Vagina (tissue), 2 donors: ENCODE data around the gene GFRA1. TPM values are rescaled to one million over a fixed set of nuclear protein-coding genes. Genes with fewer than 3 reads are reported as not detected.

Experiments used
- DNase-seq, 2 donors: peaks; one replicate each; pipeline ENCODE4 v3.0.0-alpha.2; 2017; ENCODE audit errors: extremely low spot score in 2 of 2
- H3K27ac ChIP-seq: fragments of 200-600 bp; sonication (generic); one replicate; pipeline ENCODE4 v1.5.1; 2019
- H3K27me3 ChIP-seq: fragments of 200-600 bp; sonication (generic); one replicate; pipeline ENCODE4 v1.5.1; 2019
- H3K36me3 ChIP-seq, 2 donors: fragments of 200-600 bp; sonication (generic); one replicate each; pipeline ENCODE4 v1.5.1; 2017 to 2019
- H3K4me1 ChIP-seq: fragments of 200-600 bp; sonication (generic); one replicate; pipeline ENCODE4 v1.5.1; 2019
- H3K4me3 ChIP-seq, 2 donors: fragments of 200-600 bp; sonication (generic); 1 replicate in 1 of 2; 2 replicates in 1 of 2; pipeline ENCODE4 v1.5.1; 2016 to 2019
- H3K9me3 ChIP-seq: fragments of 200-600 bp; sonication (generic); one replicate; pipeline ENCODE4 v1.5.1; 2019
- POLR2A ChIP-seq, 2 donors: fragments of 450-650 bp; IDR thresholded peaks; one replicate each; pipeline ENCODE4 v1.6.1; 2017; ENCODE audit warnings: antibody characterized with exemption in 2 of 2, mild to moderate bottlenecking in 2 of 2, moderate library complexity in 2 of 2
- POLR2AphosphoS5 ChIP-seq, 2 donors: sonication (generic); formaldehyde crosslinking; IDR thresholded peaks; one replicate each; pipeline ENCODE4 v1.9.0; 2017; ENCODE audit warnings: antibody characterized with exemption in 2 of 2, mild to moderate bottlenecking in 2 of 2, low read depth in 1 of 2; ENCODE audit not compliant: insufficient read depth in 1 of 2
- intact Hi-C: fragments of 100-400 bp; cut with DNase I; formaldehyde crosslinking; loops from one replicate; pipeline ENCODE4 v1.15.1; 2023
- total RNA-seq: library from RNA; depleted of rRNA; stranded (reverse); fragments of >200 nt; gene quantifications from one replicate; pipeline ENCODE4 v1.2.3, GENCODE V29; 2016
- TF ChIP-seq, protein P1 (sequence below), 3 experiments: fragments of 450-650 bp in 2 of 3; fragments of 200-600 bp in 1 of 3; sonication (generic) in 1 of 3; IDR thresholded peaks; one replicate each; pipeline ENCODE4 v1.5.1; 2017 to 2019; ENCODE audit warnings: antibody characterized with exemption in 3 of 3, mild to moderate bottlenecking in 2 of 3, moderate library complexity in 2 of 3

Gene GFRA1
- total RNA-seq, 1 donor from 2014 or later = 57.7 TPM

DNA sequence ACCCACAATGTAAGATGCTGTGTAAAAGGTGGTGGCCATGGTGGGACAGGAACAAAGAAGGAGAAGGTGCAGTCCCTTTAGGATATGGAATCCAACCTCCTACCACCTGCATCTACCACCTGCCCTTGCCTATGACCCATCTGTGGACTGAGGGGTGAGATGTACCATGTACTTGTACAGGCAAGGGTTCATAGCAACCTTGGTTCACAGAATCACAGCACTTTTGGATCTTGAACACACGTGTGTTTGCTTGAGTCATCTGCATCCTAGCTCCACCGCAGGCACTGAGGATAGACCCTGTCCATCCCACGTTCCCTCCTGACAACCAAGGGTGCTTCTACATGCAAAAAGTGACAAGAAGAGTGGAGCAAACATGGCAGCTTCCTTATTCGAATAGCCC, 162.3 kb downstream of the GFRA1 start:
- Histone ChIP-seq H3K27ac (no peak overlapping the region), H3K9me3 (no peaks in the 10 kb centered on the region), H3K4me1 (no peaks in the 10 kb centered on the region), H3K27me3 (no peaks in the 10 kb centered on the region), H3K36me3 (no peaks in the 10 kb centered on the region), H3K4me3 (no peak overlapping the region)
- peak; percentile 58 to 82 for DNase-seq
- TF ChIP-seq, protein P1, sequence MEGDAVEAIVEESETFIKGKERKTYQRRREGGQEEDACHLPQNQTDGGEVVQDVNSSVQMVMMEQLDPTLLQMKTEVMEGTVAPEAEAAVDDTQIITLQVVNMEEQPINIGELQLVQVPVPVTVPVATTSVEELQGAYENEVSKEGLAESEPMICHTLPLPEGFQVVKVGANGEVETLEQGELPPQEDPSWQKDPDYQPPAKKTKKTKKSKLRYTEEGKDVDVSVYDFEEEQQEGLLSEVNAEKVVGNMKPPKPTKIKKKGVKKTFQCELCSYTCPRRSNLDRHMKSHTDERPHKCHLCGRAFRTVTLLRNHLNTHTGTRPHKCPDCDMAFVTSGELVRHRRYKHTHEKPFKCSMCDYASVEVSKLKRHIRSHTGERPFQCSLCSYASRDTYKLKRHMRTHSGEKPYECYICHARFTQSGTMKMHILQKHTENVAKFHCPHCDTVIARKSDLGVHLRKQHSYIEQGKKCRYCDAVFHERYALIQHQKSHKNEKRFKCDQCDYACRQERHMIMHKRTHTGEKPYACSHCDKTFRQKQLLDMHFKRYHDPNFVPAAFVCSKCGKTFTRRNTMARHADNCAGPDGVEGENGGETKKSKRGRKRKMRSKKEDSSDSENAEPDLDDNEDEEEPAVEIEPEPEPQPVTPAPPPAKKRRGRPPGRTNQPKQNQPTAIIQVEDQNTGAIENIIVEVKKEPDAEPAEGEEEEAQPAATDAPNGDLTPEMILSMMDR (IDR thresholded peaks at IDR 0.05) = no peak
- TF ChIP-seq POLR2A (IDR thresholded peaks at IDR 0.05) (no peak), POLR2AphosphoS5 (IDR thresholded peaks at IDR 0.05; ENCODE audit: insufficient read depth in 1 of 2, low read depth in 1 of 2) (no peak)
- intact Hi-C loops = no loop called here

DNA sequence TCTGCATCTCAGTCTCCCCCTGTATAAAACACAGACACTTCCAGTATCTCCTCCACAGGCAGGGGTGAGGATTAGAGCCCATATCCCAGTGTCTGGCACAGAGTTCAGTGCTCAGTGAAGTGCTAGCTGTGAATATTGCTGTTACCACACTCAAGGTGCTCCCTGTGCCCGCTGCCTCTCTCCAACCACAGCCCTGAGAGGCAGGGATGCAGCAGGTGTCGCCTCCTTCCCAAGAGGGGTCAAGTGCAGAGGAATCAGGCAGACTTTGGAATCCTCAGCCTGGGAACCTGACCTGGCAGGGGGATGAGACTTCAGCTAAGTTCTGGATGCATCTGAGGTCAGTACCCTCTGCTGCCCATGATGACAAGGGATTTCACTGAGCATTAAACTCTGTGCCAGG, 163.1 kb downstream of the GFRA1 start:
- no peaks in the 10 kb centered on the region for H3K9me3 ChIP-seq
- H3K36me3 ChIP-seq = no peaks in the 10 kb centered on the region
- no peak for DNase-seq
- no peak overlapping the region for H3K4me3 ChIP-seq
- H3K27me3 ChIP-seq = no peaks in the 10 kb centered on the region
- H3K27ac ChIP-seq = no peak overlapping the region
- no peak for TF ChIP-seq POLR2AphosphoS5 (IDR thresholded peaks at IDR 0.05; ENCODE audit: insufficient read depth in 1 of 2, low read depth in 1 of 2)
- TF ChIP-seq, protein P1 (IDR thresholded peaks at IDR 0.05) = no peak
- no peak for TF ChIP-seq POLR2A (IDR thresholded peaks at IDR 0.05)
- H3K4me1 ChIP-seq = no peaks in the 10 kb centered on the region
- intact Hi-C loops = no loop called here

GRCh38 chr10:116109481-116109880, 163.5 kb downstream of the GFRA1 start:
- Histone ChIP-seq H3K4me1 (no peaks in the 10 kb centered on the region), H3K27ac (no peak overlapping the region), H3K9me3 (no peaks in the 10 kb centered on the region), H3K27me3 (no peaks in the 10 kb centered on the region), H3K36me3 (no peaks in the 10 kb centered on the region), H3K4me3 (no peak overlapping the region)
- TF ChIP-seq, protein P1 (IDR thresholded peaks at IDR 0.05) = no peak
- TF ChIP-seq POLR2AphosphoS5 (IDR thresholded peaks at IDR 0.05; ENCODE audit: insufficient read depth in 1 of 2, low read depth in 1 of 2) (no peak), POLR2A (IDR thresholded peaks at IDR 0.05) (no peak)
- intact Hi-C loops = no loop called here
- peak in 1 of 2 donors; percentile 64 for DNase-seq

GRCh38 chr10:116108095-116108494, 164.9 kb downstream of the GFRA1 start:
- Histone ChIP-seq H3K27me3 (no peaks in the 10 kb centered on the region), H3K4me3 (no peak overlapping the region), H3K27ac (no peak overlapping the region), H3K9me3 (no peaks in the 10 kb centered on the region), H3K4me1 (no peaks in the 10 kb centered on the region), H3K36me3 (no peaks in the 10 kb centered on the region)
- TF ChIP-seq POLR2A (IDR thresholded peaks at IDR 0.05) = no peak
- no peak for TF ChIP-seq POLR2AphosphoS5 (IDR thresholded peaks at IDR 0.05; ENCODE audit: insufficient read depth in 1 of 2, low read depth in 1 of 2)
- TF ChIP-seq, protein P1 (IDR thresholded peaks at IDR 0.05) = no peak
- DNase-seq = no peak
- intact Hi-C loops = no loop called here

GRCh38 chr10:116106611-116107010, 166.4 kb downstream of the GFRA1 start:
- no peaks in the 10 kb centered on the region for H3K36me3 ChIP-seq
- no peaks in the 10 kb centered on the region for H3K27me3 ChIP-seq
- intact Hi-C loops = no loop called here
- H3K4me1 ChIP-seq = no peaks in the 10 kb centered on the region
- H3K27ac ChIP-seq = no peak overlapping the region
- no peak overlapping the region for H3K4me3 ChIP-seq
- no peaks in the 10 kb centered on the region for H3K9me3 ChIP-seq
- TF ChIP-seq, protein P1 (IDR thresholded peaks at IDR 0.05) = no peak
- TF ChIP-seq POLR2AphosphoS5 (IDR thresholded peaks at IDR 0.05; ENCODE audit: insufficient read depth in 1 of 2, low read depth in 1 of 2) (no peak), POLR2A (IDR thresholded peaks at IDR 0.05) (no peak)
- DNase-seq = no peak
